GM18519 (cell line): Measurements from ENCODE around the gene LYSMD3.

Experiments used
- ATAC-seq: cut with Tn5 transposase; IDR thresholded peaks from one replicate; pipeline ENCODE4 v1.9.1; 2021; ENCODE audit warnings: mild to moderate bottlenecking, moderate library complexity; ENCODE audit not compliant: unreplicated experiment, low FRiP score

Gene LYSMD3

GRCh38 chr5:90549223-90549622 lies 19.8 kb upstream of the LYSMD3 start:
- ATAC-seq, result no peak

GRCh38 chr5:90548069-90548593 lies 18.7 kb upstream of the LYSMD3 start:
- no peak for ATAC-seq

- no peak for ATAC-seq
Measured at GRCh38 chr5:90547072-90547536, 17.7 kb upstream of the LYSMD3 start.

GRCh38 chr5:90546216-90546837 lies 16.9 kb upstream of the LYSMD3 start:
- no peak for ATAC-seq

GRCh38 chr5:90545511-90545910 lies 16.1 kb upstream of the LYSMD3 start:
- no peak for ATAC-seq

GRCh38 chr5:90542827-90543519 lies 13.6 kb upstream of the LYSMD3 start:
- no peak for ATAC-seq

- no peak for ATAC-seq
Measured at GRCh38 chr5:90534922-90535321, 5.5 kb upstream of the LYSMD3 start.

- no peak for ATAC-seq
Measured at GRCh38 chr5:90533794-90534193, 4.4 kb upstream of the LYSMD3 start.

- no peak for ATAC-seq
Measured at GRCh38 chr5:90530736-90531487, 1.5 kb upstream of the LYSMD3 start.

GRCh38 chr5:90529939-90530677 lies 724 bp upstream of the LYSMD3 start:
- ATAC-seq, result peak; percentile 33

- ATAC-seq, result no peak
Measured at GRCh38 chr5:90528601-90529193, 687 bp downstream of the LYSMD3 start.

- ATAC-seq, result no peak
Measured at GRCh38 chr5:90519081-90519480, 10.3 kb downstream of the LYSMD3 start.

GRCh38 chr5:90518661-90519060 lies 10.7 kb downstream of the LYSMD3 start:
- ATAC-seq, result no peak

- no peak for ATAC-seq
Measured at GRCh38 chr5:90514520-90514919, 14.9 kb downstream of the LYSMD3 start.

GRCh38 chr5:90510438-90510837 lies 18.9 kb downstream of the LYSMD3 start:
- ATAC-seq, result no peak

GRCh38 chr5:90506221-90506620 lies 23.2 kb downstream of the LYSMD3 start:
- ATAC-seq, result no peak

GRCh38 chr5:90504743-90505142 lies 24.6 kb downstream of the LYSMD3 start:
- no peak for ATAC-seq

- ATAC-seq, result no peak
Measured at GRCh38 chr5:90503596-90503995, 25.8 kb downstream of the LYSMD3 start.

- no peak for ATAC-seq
Measured at GRCh38 chr5:90495146-90495545, 34.2 kb downstream of the LYSMD3 start.

- no peak for ATAC-seq
Measured at GRCh38 chr5:90494043-90494442, 35.3 kb downstream of the LYSMD3 start.
